LNCaP clone FGC (cell line): ENCODE data around the gene TSG101.

Experiments
- DNase-seq: peaks from one replicate; pipeline ENCODE4 v3.0.0-alpha.2; 2011; ENCODE audit warnings: low read depth
- H3K4me3 ChIP-seq: 2 replicates; pipeline ENCODE4 v1.5.1; 2011; ENCODE audit warnings: mild to moderate bottlenecking, low read depth, low read length, control low read depth
- TF ChIP-seq, protein P1 (sequence below): IDR thresholded peaks from 2 replicates; pipeline ENCODE4 v1.5.1; 2012; ENCODE audit warnings: mild to moderate bottlenecking; ENCODE audit not compliant: control insufficient read depth, insufficient read depth; ENCODE audit errors: extremely low read depth

The TSG101 gene

DNA sequence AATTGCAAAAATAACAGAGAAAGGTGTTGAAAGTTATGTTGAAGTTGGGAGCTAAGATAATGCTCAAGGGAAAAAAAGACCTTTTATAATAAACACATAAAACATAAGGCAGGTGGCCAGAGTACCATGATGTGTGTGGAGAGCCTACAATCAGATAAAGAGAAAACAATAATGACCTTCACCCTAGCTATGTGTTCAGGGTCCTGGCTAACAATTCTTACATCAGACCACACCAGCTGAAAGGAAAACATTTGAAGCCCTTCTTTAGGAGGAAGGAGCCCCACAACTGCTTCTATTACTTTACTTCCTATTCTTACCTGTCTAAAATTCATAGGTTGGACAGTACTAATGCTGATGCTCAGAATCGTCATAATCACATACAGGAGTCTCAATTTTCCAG, 2.5 kb downstream of the TSG101 start:
- no peak for DNase-seq

DNA sequence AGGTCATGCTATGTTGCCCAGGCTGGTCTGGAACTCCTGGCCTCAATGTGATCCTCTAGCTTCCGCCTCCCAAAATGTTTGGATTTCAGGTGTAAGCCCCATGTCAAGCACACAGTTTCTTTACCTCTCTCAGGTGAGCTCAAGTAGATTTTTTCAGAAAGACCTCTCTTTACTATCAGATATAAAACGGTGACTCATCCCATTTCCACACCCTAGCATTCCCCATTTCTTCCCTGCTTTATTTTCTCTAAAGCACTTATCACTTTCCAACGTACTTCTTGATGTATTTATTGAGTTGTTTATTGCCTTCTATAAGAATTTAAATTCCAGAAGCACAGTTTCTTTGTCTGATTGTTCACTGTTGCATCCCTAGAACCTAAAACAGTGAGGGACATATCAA, 3.7 kb downstream of the TSG101 start:
- H3K4me3 ChIP-seq, result no peak overlapping the region
- TF ChIP-seq, protein P1, sequence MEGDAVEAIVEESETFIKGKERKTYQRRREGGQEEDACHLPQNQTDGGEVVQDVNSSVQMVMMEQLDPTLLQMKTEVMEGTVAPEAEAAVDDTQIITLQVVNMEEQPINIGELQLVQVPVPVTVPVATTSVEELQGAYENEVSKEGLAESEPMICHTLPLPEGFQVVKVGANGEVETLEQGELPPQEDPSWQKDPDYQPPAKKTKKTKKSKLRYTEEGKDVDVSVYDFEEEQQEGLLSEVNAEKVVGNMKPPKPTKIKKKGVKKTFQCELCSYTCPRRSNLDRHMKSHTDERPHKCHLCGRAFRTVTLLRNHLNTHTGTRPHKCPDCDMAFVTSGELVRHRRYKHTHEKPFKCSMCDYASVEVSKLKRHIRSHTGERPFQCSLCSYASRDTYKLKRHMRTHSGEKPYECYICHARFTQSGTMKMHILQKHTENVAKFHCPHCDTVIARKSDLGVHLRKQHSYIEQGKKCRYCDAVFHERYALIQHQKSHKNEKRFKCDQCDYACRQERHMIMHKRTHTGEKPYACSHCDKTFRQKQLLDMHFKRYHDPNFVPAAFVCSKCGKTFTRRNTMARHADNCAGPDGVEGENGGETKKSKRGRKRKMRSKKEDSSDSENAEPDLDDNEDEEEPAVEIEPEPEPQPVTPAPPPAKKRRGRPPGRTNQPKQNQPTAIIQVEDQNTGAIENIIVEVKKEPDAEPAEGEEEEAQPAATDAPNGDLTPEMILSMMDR, result no peak
- no peak for DNase-seq

More for the DNA sequence above, 2.5 kb downstream of the TSG101 start:
- TF ChIP-seq, protein P1, result no peak
- H3K4me3 ChIP-seq, result no peak overlapping the region

DNA sequence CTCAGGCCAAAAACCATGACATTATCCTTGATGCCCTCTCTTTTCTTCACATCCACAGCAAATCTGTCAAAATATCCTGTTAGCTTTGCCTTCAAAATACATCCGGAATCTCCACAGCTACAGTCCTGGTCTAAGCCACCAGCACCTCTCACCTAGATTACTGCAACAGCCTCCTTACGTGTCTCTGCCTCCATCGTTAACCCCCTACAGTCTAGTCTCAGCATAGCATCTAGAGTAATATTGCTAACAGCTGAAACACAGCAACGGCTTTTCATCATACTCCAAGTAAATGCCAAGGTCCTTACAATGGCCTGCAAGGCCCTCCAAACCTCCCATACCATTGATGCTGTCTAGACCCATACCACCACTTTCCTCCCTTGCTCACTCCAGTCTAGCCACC, 4.4 kb downstream of the TSG101 start:
- TF ChIP-seq, protein P1, result no peak
- H3K4me3 ChIP-seq, result no peak overlapping the region
- DNase-seq, result no peak

DNA sequence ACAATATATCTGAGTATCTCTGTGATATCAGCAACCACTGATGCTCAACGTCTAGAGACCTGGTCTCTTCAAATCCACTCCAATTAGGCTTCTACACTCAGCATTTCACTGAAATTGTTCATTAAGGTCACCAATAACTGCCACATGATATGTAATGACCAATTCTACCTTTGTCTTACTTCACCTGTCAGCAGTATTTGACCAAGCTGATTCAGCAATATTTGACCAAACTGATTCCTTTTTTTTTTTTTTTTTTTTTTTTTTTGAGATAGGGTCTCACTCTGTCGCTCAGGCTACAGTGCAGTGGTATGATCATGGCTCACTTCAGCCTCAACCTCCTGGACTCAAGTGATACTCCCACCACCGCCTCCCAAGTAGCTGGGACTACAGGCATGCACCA, 5.6 kb downstream of the TSG101 start:
- DNase-seq, result no peak
- H3K4me3 ChIP-seq, result no peak overlapping the region
- TF ChIP-seq, protein P1, result no peak

DNA sequence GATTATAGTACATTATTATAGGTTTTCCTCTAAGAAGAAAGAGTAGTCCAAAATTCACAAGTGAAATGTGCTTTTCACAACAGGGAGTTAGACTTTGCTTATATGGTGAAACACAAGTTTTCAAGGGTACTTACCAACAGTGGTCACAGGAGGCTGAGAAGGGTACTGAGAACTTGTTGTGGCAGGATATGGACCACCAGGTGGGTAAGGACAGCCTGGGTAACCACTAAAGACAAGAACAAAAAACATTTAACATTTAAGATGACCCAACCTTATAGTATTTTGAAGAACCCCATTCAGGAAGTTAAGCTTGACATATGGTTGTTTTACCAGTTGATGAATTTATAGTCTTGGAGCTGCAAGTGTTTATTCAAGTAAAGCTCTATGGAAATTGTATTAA, 24.4 kb downstream of the TSG101 start:
- DNase-seq, result no peak
- TF ChIP-seq, protein P1, result no peak
- H3K4me3 ChIP-seq, result no peak overlapping the region

DNA sequence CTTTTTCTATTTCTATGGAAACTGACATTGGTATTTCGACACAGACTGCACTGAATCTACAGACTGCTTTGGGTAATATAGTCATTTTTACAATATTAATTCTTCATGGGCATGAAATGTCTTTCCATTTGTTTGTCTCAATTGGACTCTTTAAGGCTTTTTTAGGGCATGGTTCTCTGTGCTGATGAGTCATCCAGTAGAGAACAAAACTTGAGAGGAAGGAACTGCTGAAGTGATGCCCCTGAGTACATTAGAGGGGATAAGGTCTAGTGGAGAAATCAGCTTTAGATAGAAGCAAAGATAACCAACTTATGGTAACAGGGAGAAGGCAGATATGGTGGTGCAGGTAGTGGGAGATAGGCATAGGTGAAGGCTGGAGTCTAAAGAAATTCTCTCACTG, 25.1 kb downstream of the TSG101 start:
- TF ChIP-seq, protein P1, result no peak
- no peak for DNase-seq

DNA sequence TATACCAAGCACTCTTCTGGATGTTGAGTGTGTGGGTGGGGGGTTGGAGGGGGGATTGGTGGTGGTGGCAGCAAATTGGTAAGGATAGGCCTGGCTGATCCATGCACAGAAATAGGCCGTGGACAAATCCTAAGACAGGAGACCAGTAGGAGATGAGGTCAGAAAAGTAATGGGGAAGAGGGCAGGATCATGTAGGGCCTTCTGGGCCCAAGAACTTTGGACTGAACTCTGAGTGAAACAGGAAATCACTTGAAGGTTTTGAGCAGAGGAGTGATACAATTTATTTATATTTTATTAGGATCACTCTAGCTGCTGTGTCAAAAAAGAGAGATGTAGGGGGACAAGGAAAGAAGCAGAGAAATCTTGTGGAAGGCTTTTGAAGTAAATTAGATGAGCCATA, 28.7 kb downstream of the TSG101 start:
- no peak overlapping the region for H3K4me3 ChIP-seq
- DNase-seq, result no peak
- TF ChIP-seq, protein P1, result no peak

More for the DNA sequence above, 25.1 kb downstream of the TSG101 start:
- H3K4me3 ChIP-seq, result no peak overlapping the region
